Suprapubic skin (tissue), 4 donors: Measurements from ENCODE around the gene FER. TPM values are rescaled to one million over a fixed set of nuclear protein-coding genes. Genes with fewer than 3 reads are reported as not detected.

Source experiments
- DNase-seq, 2 donors: peaks; one replicate each; pipeline ENCODE4 v3.0.0-alpha.2; 2019; ENCODE audit warnings: low spot score in 2 of 2
- H3K27ac ChIP-seq: fragments of 200-600 bp; sonication (generic); one replicate; pipeline ENCODE4 v1.5.1; 2019
- H3K27me3 ChIP-seq: fragments of 200-600 bp; sonication (generic); one replicate; pipeline ENCODE4 v1.5.1; 2019
- H3K36me3 ChIP-seq: fragments of 200-600 bp; sonication (generic); one replicate; pipeline ENCODE4 v1.5.1; 2019
- H3K4me1 ChIP-seq: fragments of 200-600 bp; sonication (generic); one replicate; pipeline ENCODE4 v1.5.1; 2019
- H3K4me3 ChIP-seq: fragments of 200-600 bp; sonication (generic); one replicate; pipeline ENCODE4 v1.5.1; 2019; ENCODE audit warnings: mild to moderate bottlenecking
- H3K9me3 ChIP-seq: fragments of 200-600 bp; sonication (generic); one replicate; pipeline ENCODE4 v1.5.1; 2019
- EP300 ChIP-seq: sonication (generic); formaldehyde crosslinking; IDR thresholded peaks from one replicate; pipeline ENCODE4 v1.6.1; 2017; ENCODE audit warnings: antibody characterized with exemption
- POLR2A ChIP-seq, 2 donors: fragments of 450-650 bp; IDR thresholded peaks; one replicate each; pipeline ENCODE4 v1.6.1; 2017; ENCODE audit warnings: antibody characterized with exemption in 2 of 2, mild to moderate bottlenecking in 2 of 2, moderate library complexity in 2 of 2
- POLR2AphosphoS5 ChIP-seq, 3 donors: sonication (generic); formaldehyde crosslinking; IDR thresholded peaks; one replicate each; pipeline ENCODE4 v1.6.1; 2017; ENCODE audit warnings: antibody characterized with exemption in 3 of 3
- WGBS: methylation state at CpG from one replicate; pipeline ENCODE4 v1.1.5; 2018; 5-methylcytosine and 5-hydroxymethylcytosine counted together
- total RNA-seq, 4 donors: library from RNA; depleted of rRNA; stranded (reverse); fragments of >200 nt; gene quantifications; one replicate each; pipeline ENCODE4 v1.1.0, GENCODE V29; 2016
- TF ChIP-seq, protein P1 (sequence below), 2 donors: fragments of 200-600 bp in 1 of 2; fragments of 450-650 bp in 1 of 2; sonication (generic) in 1 of 2; IDR thresholded peaks; one replicate each; pipeline ENCODE4 v1.5.1; 2016 to 2019; ENCODE audit warnings: antibody characterized with exemption in 2 of 2, mild to moderate bottlenecking in 1 of 2, moderate library complexity in 1 of 2

The FER gene
- total RNA-seq, 4 donors from 2014 or later = 16.1 to 29.9 (median 23.3) TPM

DNA sequence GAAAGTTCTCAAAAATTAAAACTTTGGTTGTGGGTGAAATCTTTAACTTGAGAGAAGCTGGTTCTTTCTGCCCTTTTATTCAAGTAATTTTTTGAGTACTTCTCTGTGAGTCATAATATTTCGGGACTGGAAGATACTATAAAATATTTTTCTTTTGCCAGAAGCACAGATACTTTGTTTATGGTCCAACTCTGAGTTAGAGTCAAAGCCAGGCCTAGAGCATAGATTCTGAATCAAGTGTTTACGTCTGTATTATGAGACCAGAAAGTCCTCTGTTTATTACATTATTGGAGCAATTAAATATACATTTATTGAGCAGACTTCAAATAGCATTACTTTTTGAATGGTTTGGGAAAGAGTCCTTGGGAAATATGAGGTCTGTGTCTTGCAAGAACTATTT is 187.9 kb downstream of the FER start:
- no peak overlapping the region for H3K27ac ChIP-seq
- no peak for DNase-seq

DNA sequence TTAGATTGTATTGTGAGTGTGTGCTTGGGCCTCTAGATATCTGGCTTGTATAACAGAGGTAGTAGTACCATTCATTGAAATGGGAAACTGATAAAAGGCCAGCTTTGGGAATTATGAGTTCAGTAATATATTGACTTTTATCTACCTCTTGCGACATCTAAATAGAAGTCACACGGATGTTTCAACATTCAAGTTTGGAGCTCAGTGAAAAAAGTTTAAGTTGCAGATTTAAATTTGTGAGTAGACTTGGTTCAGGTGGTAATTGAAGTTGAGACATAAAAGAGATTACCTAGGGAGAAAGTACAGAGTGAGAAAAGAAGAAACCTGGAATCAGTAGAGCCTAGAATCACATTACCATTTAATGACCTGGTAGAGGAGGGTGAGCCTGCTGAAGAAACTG is 189.5 kb downstream of the FER start:
- Histone ChIP-seq H3K27ac (no peak overlapping the region), H3K4me1 (no peaks in the 10 kb centered on the region), H3K27me3 (no peaks in the 10 kb centered on the region), H3K9me3 (peaks cover 3% of the 10 kb centered on the region), H3K36me3 (peaks cover under 1% of the 10 kb centered on the region), H3K4me3 (no peak overlapping the region)
- TF ChIP-seq EP300 = no peak
- TF ChIP-seq POLR2AphosphoS5 (IDR thresholded peaks at IDR 0.05) = no peak
- TF ChIP-seq POLR2A (IDR thresholded peaks at IDR 0.05) = no peak
- TF ChIP-seq, protein P1, sequence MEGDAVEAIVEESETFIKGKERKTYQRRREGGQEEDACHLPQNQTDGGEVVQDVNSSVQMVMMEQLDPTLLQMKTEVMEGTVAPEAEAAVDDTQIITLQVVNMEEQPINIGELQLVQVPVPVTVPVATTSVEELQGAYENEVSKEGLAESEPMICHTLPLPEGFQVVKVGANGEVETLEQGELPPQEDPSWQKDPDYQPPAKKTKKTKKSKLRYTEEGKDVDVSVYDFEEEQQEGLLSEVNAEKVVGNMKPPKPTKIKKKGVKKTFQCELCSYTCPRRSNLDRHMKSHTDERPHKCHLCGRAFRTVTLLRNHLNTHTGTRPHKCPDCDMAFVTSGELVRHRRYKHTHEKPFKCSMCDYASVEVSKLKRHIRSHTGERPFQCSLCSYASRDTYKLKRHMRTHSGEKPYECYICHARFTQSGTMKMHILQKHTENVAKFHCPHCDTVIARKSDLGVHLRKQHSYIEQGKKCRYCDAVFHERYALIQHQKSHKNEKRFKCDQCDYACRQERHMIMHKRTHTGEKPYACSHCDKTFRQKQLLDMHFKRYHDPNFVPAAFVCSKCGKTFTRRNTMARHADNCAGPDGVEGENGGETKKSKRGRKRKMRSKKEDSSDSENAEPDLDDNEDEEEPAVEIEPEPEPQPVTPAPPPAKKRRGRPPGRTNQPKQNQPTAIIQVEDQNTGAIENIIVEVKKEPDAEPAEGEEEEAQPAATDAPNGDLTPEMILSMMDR (IDR thresholded peaks at IDR 0.05) = no peak
- WGBS = 96% methylated on average over 2 of the region's 2 CpGs
- no peak for DNase-seq

More for the DNA sequence above, 187.9 kb downstream of the FER start:
- WGBS = 63% methylated on average over 2 of the region's 2 CpGs
- H3K9me3 ChIP-seq = peaks cover 4% of the 10 kb centered on the region
- H3K27me3 ChIP-seq = no peaks in the 10 kb centered on the region
- H3K36me3 ChIP-seq = peaks cover 15% of the 10 kb centered on the region
- H3K4me1 ChIP-seq = no peaks in the 10 kb centered on the region
- no peak for TF ChIP-seq EP300
- TF ChIP-seq POLR2AphosphoS5 (IDR thresholded peaks at IDR 0.05) = no peak
- TF ChIP-seq, protein P1 (IDR thresholded peaks at IDR 0.05) = no peak
- TF ChIP-seq POLR2A (IDR thresholded peaks at IDR 0.05) = no peak
- no peak overlapping the region for H3K4me3 ChIP-seq

DNA sequence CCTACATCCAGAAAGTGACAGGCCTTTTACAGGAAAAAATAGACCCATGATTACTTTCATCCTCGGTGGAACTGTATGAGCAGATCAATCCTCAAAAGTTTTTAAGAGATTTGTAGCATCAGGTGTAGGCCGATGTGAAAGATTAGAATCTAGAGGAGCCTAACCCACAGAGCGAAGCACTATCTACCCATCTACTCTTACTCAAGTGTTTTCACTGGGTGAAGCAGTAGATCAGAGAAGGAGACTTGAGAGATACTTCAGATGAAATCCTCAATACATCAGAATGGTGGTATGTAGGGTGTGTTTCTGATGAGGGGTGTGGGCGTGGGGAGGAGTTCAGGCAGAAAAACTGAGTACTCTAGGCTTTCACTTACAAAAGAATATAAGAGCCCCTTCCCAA is 192.8 kb downstream of the FER start:
- TF ChIP-seq POLR2A (IDR thresholded peaks at IDR 0.05) (no peak), POLR2AphosphoS5 (IDR thresholded peaks at IDR 0.05) (no peak), EP300 (no peak)
- TF ChIP-seq, protein P1 (IDR thresholded peaks at IDR 0.05) = no peak
- Histone ChIP-seq H3K4me1 (no peaks in the 10 kb centered on the region), H3K27ac (no peak overlapping the region), H3K9me3 (no peaks in the 10 kb centered on the region), H3K4me3 (no peak overlapping the region), H3K27me3 (no peaks in the 10 kb centered on the region), H3K36me3 (no peaks in the 10 kb centered on the region)
- DNase-seq = no peak
- WGBS = 87% methylated on average over 4 of the region's 4 CpGs

DNA sequence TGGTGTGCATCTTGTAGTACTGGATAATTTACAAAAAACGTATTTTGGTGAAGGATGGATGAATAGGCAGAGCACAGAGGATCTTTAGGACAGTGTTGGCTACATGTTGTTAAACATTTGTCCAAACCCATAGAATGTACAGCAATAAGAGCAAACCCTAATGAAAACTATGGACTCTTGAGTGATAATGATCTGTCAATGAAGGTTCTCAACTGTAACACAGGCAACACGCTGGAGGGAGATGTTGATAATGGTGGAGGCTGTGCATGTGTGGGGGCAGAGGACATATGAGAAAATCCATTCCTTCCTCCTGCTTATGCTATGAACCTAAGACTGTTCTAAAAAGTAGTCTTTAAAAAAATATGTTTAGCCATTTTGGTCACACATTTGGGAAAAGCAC is 194.0 kb downstream of the FER start:
- WGBS = 86% methylated on average over 2 of the region's 2 CpGs
- Histone ChIP-seq H3K27me3 (no peaks in the 10 kb centered on the region), H3K36me3 (no peaks in the 10 kb centered on the region), H3K4me3 (no peak overlapping the region), H3K27ac (no peak overlapping the region), H3K4me1 (no peaks in the 10 kb centered on the region), H3K9me3 (no peaks in the 10 kb centered on the region)
- DNase-seq = no peak
- TF ChIP-seq, protein P1 (IDR thresholded peaks at IDR 0.05) = no peak
- no peak for TF ChIP-seq EP300
- no peak for TF ChIP-seq POLR2AphosphoS5 (IDR thresholded peaks at IDR 0.05)
- TF ChIP-seq POLR2A (IDR thresholded peaks at IDR 0.05) = no peak

DNA sequence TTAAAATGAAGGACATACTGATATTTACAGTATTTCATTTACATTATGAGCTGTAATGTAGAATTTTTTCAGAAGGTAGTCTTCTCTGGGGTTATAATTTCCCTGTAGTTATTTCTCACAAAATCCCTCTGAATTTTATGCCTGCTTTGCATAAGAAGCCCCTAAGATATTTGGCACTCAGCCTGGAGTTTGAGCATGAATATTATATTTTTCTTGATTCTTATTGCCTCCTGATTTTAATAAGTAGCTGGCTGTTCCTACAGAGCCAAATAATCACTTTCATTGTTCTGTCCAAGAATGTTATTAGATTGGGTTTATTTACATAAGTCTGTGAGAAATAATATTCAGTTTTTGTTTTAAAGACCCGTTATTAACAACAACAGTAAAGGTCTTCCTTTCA is 195.0 kb downstream of the FER start:
- Histone ChIP-seq H3K4me3 (no peak overlapping the region), H3K27ac (no peak overlapping the region), H3K4me1 (no peaks in the 10 kb centered on the region), H3K9me3 (no peaks in the 10 kb centered on the region), H3K36me3 (no peaks in the 10 kb centered on the region), H3K27me3 (no peaks in the 10 kb centered on the region)
- 58% methylated on average over 1 of the region's 1 CpG for WGBS
- no peak for DNase-seq
- no peak for TF ChIP-seq POLR2A (IDR thresholded peaks at IDR 0.05)
- no peak for TF ChIP-seq EP300
- TF ChIP-seq POLR2AphosphoS5 (IDR thresholded peaks at IDR 0.05) = no peak
- TF ChIP-seq, protein P1 (IDR thresholded peaks at IDR 0.05) = no peak
